VCaP (cell line): ENCODE data around the gene SLC22A7.

Experiments
- H3K27ac ChIP-seq: fragments of 450-650 bp; 2 replicates; pipeline ENCODE4 v1.5.1; 2017
- CTCF ChIP-seq: fragments of 450-650 bp; conservative IDR thresholded peaks from 2 replicates; pipeline ENCODE4 v1.5.1; 2017; ENCODE audit warnings: mild to moderate bottlenecking, moderate library complexity

Gene SLC22A7

GRCh38 chr6:43292341-43292740 is 5.7 kb upstream of the SLC22A7 start:
- no peak overlapping the region for H3K27ac ChIP-seq

GRCh38 chr6:43292763-43293318 is 5.2 kb upstream of the SLC22A7 start:
- no peak overlapping the region for H3K27ac ChIP-seq
- no peak for TF ChIP-seq CTCF

More at GRCh38 chr6:43292341-43292740, 5.7 kb upstream of the SLC22A7 start:
- no peak for TF ChIP-seq CTCF

GRCh38 chr6:43293698-43294097 is 4.4 kb upstream of the SLC22A7 start:
- no peak overlapping the region for H3K27ac ChIP-seq
- no peak for TF ChIP-seq CTCF

- TF ChIP-seq CTCF, result no peak
- H3K27ac ChIP-seq, result no peak overlapping the region
These were observed 3.5 kb upstream of the SLC22A7 start for GRCh38 chr6:43294536-43294935.

GRCh38 chr6:43295456-43295855 is 2.6 kb upstream of the SLC22A7 start:
- H3K27ac ChIP-seq, result no peak overlapping the region
- TF ChIP-seq CTCF, result no peak

- H3K27ac ChIP-seq, result no peak overlapping the region
- no peak for TF ChIP-seq CTCF
These were observed 1.1 kb upstream of the SLC22A7 start for GRCh38 chr6:43296780-43297497.

GRCh38 chr6:43298565-43299337 is 691 bp downstream of the SLC22A7 start:
- TF ChIP-seq CTCF, result no peak
- H3K27ac ChIP-seq, result no peak overlapping the region
